HepG2 (cell line): Measurements from ENCODE around the gene PFKP. TPM values are rescaled to one million over a fixed set of nuclear protein-coding genes. Genes with fewer than 3 reads are reported as not detected.

Experiments used
- IRF9 ChIP-seq: sonication (generic); formaldehyde crosslinking; IDR thresholded peaks from 2 replicates; pipeline ENCODE4 v1.8.0; 2022; ENCODE audit warnings: missing genetic modification reagents, mild to moderate bottlenecking, borderline replicate concordance
- JDP2 ChIP-seq: sonication (generic); formaldehyde crosslinking; IDR thresholded peaks from 2 replicates; pipeline ENCODE4 v1.8.1; 2022; ENCODE audit warnings: missing genetic modification reagents, borderline replicate concordance
- JUN ChIP-seq: sonication (generic); formaldehyde crosslinking; IDR thresholded peaks from 2 replicates; pipeline ENCODE4 v1.4.0; 2020; ENCODE audit warnings: mild to moderate bottlenecking, missing genetic modification reagents
- KLF9 ChIP-seq: IDR thresholded peaks from 2 replicates; pipeline ENCODE4 v1.6.1; 2016; ENCODE audit warnings: low read depth
- MTA1 ChIP-seq: sonication (generic); formaldehyde crosslinking; IDR thresholded peaks from 2 replicates; pipeline ENCODE4 v1.4.0; 2020; ENCODE audit warnings: missing genetic modification reagents, mild to moderate bottlenecking, borderline replicate concordance
- TARDBP ChIP-seq: sonication (generic); formaldehyde crosslinking; IDR thresholded peaks from 2 replicates; pipeline ENCODE4 v1.8.0; 2022; ENCODE audit warnings: mild to moderate bottlenecking, missing genetic modification reagents
- TBL1XR1 ChIP-seq: fragments of 150-350 bp; IDR thresholded peaks from 2 replicates; pipeline ENCODE4 v1.6.1; 2014; ENCODE audit warnings: borderline replicate concordance, low read length; ENCODE audit not compliant: partially characterized antibody
- WIZ ChIP-seq: sonication (generic); formaldehyde crosslinking; IDR thresholded peaks from 2 replicates; pipeline ENCODE4 v1.5.1; 2020; ENCODE audit warnings: mild to moderate bottlenecking, missing genetic modification reagents
- ZNF10 ChIP-seq: sonication (generic); formaldehyde crosslinking; IDR thresholded peaks from 2 replicates; pipeline ENCODE4 v1.4.0; 2020; ENCODE audit warnings: mild to moderate bottlenecking, low read depth, missing genetic modification reagents, borderline replicate concordance
- ZNF296 ChIP-seq: sonication (generic); formaldehyde crosslinking; conservative IDR thresholded peaks from 2 replicates; pipeline ENCODE4 v1.5.0; 2020; ENCODE audit warnings: mild to moderate bottlenecking, missing genetic modification reagents
- ZNF335 ChIP-seq: sonication (generic); formaldehyde crosslinking; IDR thresholded peaks from 2 replicates; pipeline ENCODE4 v1.4.0; 2020; ENCODE audit warnings: missing genetic modification reagents
- ZNF546 ChIP-seq: sonication (generic); formaldehyde crosslinking; conservative IDR thresholded peaks from 2 replicates; pipeline ENCODE4 v1.8.1; 2023; ENCODE audit warnings: mild to moderate bottlenecking, missing genetic modification reagents
- ZNF646 ChIP-seq: sonication (generic); formaldehyde crosslinking; IDR thresholded peaks from 2 replicates; pipeline ENCODE4 v1.9.0; 2021; ENCODE audit warnings: mild to moderate bottlenecking, missing genetic modification reagents
- ZNF740 ChIP-seq: sonication (generic); formaldehyde crosslinking; IDR thresholded peaks from 2 replicates; pipeline ENCODE4 v1.4.0; 2020; ENCODE audit warnings: missing genetic modification reagents
- ZNF773 ChIP-seq: sonication (generic); formaldehyde crosslinking; IDR thresholded peaks from 2 replicates; pipeline ENCODE4 v1.4.0; 2020; ENCODE audit warnings: missing genetic modification reagents, borderline replicate concordance
- ZNF788 ChIP-seq: sonication (generic); formaldehyde crosslinking; IDR thresholded peaks from 2 replicates; pipeline ENCODE4 v1.5.0; 2020; ENCODE audit warnings: mild to moderate bottlenecking, missing genetic modification reagents, borderline replicate concordance
- ZNF839 ChIP-seq: sonication (generic); formaldehyde crosslinking; IDR thresholded peaks from 2 replicates; pipeline ENCODE4 v1.4.0; 2020; ENCODE audit warnings: missing genetic modification reagents, mild to moderate bottlenecking, borderline replicate concordance
- ZSCAN12 ChIP-seq: sonication (generic); formaldehyde crosslinking; IDR thresholded peaks from 2 replicates; pipeline ENCODE4 v1.9.0; 2021; ENCODE audit warnings: mild to moderate bottlenecking, missing genetic modification reagents
- polyA plus RNA-seq, 8 experiments: library from polyadenylated mRNA; depleted of rRNA in 3 of 8; stranded (reverse) in 7 of 8; unstranded in 1 of 8; fragments of >200 nt; fragmentation: Illumina TruSeq in 4 of 8; extraction: Trizol in 4 of 8; gene quantifications; 2 replicates each; pipeline versions ENCODE4 v1.2.1 to v1.2.3, GENCODE V29; 2011 to 2016; ENCODE audit warnings: low read depth in 4 of 8, missing spikeins in 1 of 8, mixed read lengths in 1 of 8; ENCODE audit not compliant: insufficient read depth in 1 of 8
- total RNA-seq, 5 experiments: library from RNA; depleted of rRNA; stranded (reverse); fragments of >200 nt; fragmentation: Illumina TruSeq; extraction: Trizol; gene quantifications; 2 replicates each; pipeline ENCODE4 v1.2.3, GENCODE V29; 2016; ENCODE audit warnings: low read depth in 1 of 5
- TF ChIP-seq, protein P1 (sequence below): sonication (generic); formaldehyde crosslinking; IDR thresholded peaks from 2 replicates; pipeline ENCODE4 v1.8.1; 2022; ENCODE audit warnings: low read depth, mild to moderate bottlenecking, missing genetic modification reagents

PFKP gene
- total and polyA plus RNA-seq, 2 of the 13 experiments (the other 11 are each of a cell fraction or from before 2014, with no cell fraction given) = 0.80 to 2.4 TPM

- TF ChIP-seq ZSCAN12 (CRISPR knock-in tag) (no peak), ZNF296 (CRISPR knock-in tag) (no peak), TBL1XR1 (peak; percentile 45), TARDBP (CRISPR knock-in tag) (no peak), JUN (CRISPR knock-in tag) (no peak), ZNF646 (no peak), ZNF546 (CRISPR knock-in tag) (0 out of 2 replicates have a peak, but pooled peaks have one; percentile 61), ZNF740 (CRISPR knock-in tag) (no peak), ZNF335 (no peak), JDP2 (CRISPR knock-in tag) (no peak), WIZ (0 out of 2 replicates have a peak, but pooled peaks have one; percentile 52), ZNF839 (CRISPR knock-in tag) (no peak), KLF9 (CRISPR knock-in tag) (no peak), ZNF773 (CRISPR knock-in tag) (0 out of 2 replicates have a peak, but pooled peaks have one; percentile 36), ZNF10 (CRISPR knock-in tag) (no peak), MTA1 (CRISPR knock-in tag) (peak; percentile 62; the same call in 1 of the 2 replicates), ZNF788 (CRISPR knock-in tag) (peak; percentile 45; the same call in 1 of the 2 replicates), IRF9 (CRISPR knock-in tag) (peak; percentile 92)
- TF ChIP-seq, protein P1, sequence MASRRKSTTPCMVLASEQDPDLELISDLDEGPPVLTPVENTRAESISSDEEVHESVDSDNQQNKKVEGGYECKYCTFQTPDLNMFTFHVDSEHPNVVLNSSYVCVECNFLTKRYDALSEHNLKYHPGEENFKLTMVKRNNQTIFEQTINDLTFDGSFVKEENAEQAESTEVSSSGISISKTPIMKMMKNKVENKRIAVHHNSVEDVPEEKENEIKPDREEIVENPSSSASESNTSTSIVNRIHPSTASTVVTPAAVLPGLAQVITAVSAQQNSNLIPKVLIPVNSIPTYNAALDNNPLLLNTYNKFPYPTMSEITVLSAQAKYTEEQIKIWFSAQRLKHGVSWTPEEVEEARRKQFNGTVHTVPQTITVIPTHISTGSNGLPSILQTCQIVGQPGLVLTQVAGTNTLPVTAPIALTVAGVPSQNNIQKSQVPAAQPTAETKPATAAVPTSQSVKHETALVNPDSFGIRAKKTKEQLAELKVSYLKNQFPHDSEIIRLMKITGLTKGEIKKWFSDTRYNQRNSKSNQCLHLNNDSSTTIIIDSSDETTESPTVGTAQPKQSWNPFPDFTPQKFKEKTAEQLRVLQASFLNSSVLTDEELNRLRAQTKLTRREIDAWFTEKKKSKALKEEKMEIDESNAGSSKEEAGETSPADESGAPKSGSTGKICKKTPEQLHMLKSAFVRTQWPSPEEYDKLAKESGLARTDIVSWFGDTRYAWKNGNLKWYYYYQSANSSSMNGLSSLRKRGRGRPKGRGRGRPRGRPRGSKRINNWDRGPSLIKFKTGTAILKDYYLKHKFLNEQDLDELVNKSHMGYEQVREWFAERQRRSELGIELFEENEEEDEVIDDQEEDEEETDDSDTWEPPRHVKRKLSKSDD (CRISPR knock-in tag) = no peak
These were observed 105.3 kb downstream of the PFKP start, which contains the start of gene PITRM1 (continued) for GRCh38 chr10:3172446-3173170.
